Cerebellar cortex (tissue), 1 donor: ENCODE measurements around the gene PTCRA.
"Not testable (repeated sequence)": the region's sequence is repeated elsewhere in the genome, so short reads cannot be mapped to it uniquely, and the experiment has no call there.

Source experiments
- DNase-seq: peaks from one replicate; pipeline ENCODE4 v3.0.0-alpha.2; 2015; ENCODE audit warnings: low spot score

The PTCRA gene

GRCh38 chr6:42941356-42941755 lies 25.5 kb downstream of the PTCRA start:
- DNase-seq, result not testable (repeated sequence)

- DNase-seq, result no peak
These were observed 26.6 kb downstream of the PTCRA start for GRCh38 chr6:42942444-42942843.

DNA sequence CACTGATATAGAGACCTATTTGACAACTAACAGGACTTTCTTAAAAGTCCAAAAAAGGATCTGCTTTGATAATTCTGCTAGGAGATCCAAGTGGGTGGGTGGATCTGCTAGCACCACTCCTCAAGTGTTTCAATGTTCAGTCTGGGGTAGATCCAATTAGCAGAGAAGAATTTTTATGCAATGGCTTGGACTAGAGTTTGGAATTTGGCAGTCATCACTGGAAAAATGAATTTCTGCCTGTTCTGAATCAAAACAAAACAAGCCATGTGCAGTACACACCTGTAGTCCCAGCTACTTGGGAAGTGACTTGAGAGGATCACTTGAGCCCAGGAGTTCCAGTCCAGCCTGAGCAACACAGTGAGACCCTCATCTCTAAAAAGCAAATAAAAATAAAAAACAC lies 32.1 kb downstream of the PTCRA start:
- DNase-seq, result no peak

DNA sequence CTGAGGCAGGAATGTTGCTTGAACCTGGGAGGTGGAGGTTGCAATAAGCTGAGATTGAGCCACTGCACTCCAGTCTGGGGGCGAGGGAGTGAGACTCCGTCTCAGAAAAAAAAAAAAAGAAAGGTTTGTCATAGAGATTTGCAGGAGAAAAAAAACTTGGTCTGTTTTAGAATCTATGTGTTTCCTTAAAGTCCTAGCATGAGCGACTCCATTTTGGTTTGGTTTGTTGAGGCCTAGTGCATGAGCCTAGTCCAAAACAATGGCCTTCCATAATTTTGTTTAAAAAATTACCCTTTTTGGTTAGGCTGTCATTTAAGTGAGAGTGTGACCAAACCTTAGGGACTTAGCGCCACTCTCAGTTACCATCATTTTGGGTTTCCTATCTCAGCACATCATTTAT lies 36.5 kb downstream of the PTCRA start:
- no peak for DNase-seq

GRCh38 chr6:42954405-42954804 lies 38.6 kb downstream of the PTCRA start:
- not testable (repeated sequence) for DNase-seq

- DNase-seq, result no peak
These were observed 42.3 kb downstream of the PTCRA start for GRCh38 chr6:42958125-42958524.

DNA sequence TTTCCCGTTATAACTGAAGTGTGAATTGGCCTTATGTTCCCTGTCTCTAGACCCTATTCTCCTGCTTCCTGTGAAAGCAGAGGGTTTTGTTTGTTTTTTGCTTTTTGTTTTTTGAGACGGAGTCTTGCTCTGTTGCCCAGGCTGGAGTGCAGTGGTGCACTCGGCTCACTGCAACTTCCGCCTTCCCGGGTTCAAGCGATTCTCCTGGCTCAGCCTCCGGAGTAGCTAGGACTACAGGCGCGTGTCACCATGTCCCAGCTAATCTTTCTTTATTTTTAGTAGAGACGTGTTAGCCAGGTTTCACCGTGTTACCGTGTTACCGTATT lies 44.0 kb downstream of the PTCRA start:
- no peak for DNase-seq

GRCh38 chr6:42960243-42961019 lies 44.6 kb downstream of the PTCRA start, which contains the start of gene GNMT:
GNMT (plus strand) TSS chr6:42960754; CDS start chr6:42960768, 14 bp downstream.
- peak; percentile 52 for DNase-seq

DNA sequence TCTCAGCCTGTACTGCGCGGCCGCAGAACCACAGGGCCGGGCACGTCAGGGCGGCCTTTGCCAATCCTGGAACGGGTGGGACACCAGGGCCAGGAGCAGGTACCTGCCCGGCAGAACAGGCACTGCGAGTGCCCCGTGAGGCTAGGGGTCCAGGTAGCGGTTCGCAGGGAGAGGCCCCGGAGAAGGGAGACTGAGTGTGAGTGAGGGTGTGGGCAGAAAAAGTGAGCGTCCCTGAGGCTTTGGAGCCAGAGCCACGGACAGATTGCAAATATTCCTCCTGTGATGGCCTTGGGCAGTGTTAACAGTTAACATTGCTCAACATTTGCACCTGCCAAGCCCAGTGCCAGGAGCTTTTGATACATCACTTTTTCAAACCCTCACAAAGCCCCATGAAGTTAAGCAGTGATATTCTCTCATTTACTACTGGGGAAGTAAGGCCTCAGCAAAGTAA lies 45.2 kb downstream of the PTCRA start:
- no peak for DNase-seq

DNA sequence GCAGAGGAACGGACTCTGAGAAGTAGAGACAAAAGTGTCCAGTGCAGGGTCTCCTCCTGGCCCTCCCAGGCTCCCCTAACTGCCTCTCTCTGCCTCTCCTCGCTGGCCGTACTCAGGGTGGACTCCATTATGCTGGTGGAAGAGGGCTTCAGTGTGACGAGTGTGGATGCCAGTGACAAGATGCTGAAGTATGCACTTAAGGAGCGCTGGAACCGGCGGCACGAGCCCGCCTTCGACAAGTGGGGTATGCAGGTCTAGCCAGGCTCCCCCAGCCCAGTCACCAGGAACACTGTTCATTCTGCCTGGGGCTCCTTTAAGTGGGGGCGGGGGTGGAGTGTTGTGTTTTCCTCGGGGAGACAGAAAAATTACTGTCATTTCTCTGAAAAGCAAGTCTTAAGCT lies 46.2 kb downstream of the PTCRA start:
- no peak for DNase-seq

- DNase-seq, result no peak
These were observed 46.8 kb downstream of the PTCRA start for GRCh38 chr6:42962502-42963178.

GRCh38 chr6:42963179-42963854 lies 47.5 kb downstream of the PTCRA start:
- no peak for DNase-seq

GRCh38 chr6:42963855-42964605 lies 48.2 kb downstream of the PTCRA start:
- peak; percentile 66 for DNase-seq

DNA sequence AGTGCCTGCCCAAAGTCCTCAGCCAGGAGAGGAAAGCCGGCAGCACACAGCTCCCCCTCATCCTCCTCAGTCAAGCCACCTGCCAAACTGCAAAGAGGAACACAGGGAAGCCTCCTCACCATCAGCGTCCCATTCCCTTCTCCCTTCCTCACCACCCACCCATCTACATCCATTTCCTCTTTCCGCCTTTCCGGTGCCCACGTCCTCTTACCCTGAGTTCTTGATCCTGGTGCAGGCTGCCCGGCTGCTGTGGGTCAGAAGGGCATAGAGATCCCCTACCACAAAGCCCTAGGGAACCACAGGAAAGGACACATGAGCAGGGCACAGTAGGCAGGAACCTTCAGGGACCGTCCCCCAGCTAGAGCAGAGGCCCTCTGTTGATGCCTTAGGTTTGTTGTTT lies 50.7 kb downstream of the PTCRA start:
- no peak for DNase-seq

- DNase-seq, result no peak
These were observed 51.4 kb downstream of the PTCRA start for GRCh38 chr6:42967228-42967627.

- DNase-seq, result no peak
These were observed 52.4 kb downstream of the PTCRA start for GRCh38 chr6:42968126-42968701.

- DNase-seq, result no peak
These were observed 52.9 kb downstream of the PTCRA start for GRCh38 chr6:42968783-42969182.

DNA sequence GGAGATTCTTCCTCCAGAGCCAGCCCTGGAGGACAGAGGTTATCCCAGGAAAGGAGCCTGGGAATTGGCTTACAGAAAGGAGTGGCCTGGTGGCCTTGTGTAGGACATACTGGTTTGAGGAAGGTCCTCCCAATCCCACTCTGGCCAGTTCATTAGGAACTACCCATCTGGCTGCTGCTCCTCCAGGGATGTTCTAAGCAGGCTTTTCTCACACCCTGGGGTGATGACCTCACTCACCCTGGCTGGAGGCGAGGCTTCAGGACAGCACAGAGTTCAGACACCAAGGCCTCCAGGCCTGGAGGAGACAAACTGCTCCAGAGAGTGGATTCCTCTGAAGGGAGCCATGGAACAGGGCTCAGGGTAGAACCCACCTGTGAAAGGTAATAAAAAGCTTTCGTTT lies 53.6 kb downstream of the PTCRA start:
- DNase-seq, result no peak

DNA sequence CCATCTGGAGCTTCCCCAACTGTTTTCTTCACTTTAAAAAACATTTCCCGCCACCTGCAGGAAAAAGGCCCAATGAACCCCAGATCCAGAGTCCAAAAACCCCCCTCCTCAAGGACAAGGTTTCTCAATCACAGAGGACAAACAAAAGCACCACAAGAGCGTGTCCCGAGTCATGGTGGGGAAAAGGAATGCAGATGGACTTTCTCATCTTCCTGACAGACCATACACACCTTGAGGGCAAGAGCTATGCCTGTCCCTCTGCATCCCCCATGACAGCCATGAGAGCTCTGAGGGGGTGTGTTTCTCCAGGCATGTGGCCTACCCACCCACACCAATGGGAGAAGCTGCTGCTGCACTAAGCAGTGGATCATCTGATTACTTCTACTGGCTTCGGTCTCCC lies 54.1 kb downstream of the PTCRA start:
- no peak for DNase-seq

GRCh38 chr6:42970871-42971612 lies 55.2 kb downstream of the PTCRA start:
- no peak for DNase-seq

- no peak for DNase-seq
These were observed 56.0 kb downstream of the PTCRA start for GRCh38 chr6:42971746-42972327.
